HFFc6 (cell line): ENCODE measurements around the gene CD247. TPM values are rescaled to one million over a fixed set of nuclear protein-coding genes. Genes with fewer than 3 reads are reported as not detected.

Source experiments
- DNase-seq: peaks from one replicate; pipeline ENCODE4 v3.0.0-alpha.2; 2018
- H3K27ac Mint-ChIP-seq: 2 replicates; pipeline ENCODE4 v1.8.0; 2020; ENCODE audit warnings: mild to moderate bottlenecking, mixed read lengths
- H3K27me3 Mint-ChIP-seq: 2 replicates; pipeline ENCODE4 v1.8.0; 2021; ENCODE audit warnings: mild to moderate bottlenecking, moderate library complexity, mixed read lengths; ENCODE audit not compliant: insufficient read depth
- H3K36me3 Mint-ChIP-seq: 2 replicates; pipeline ENCODE4 v1.8.0; 2021; ENCODE audit warnings: low read depth, mixed read lengths
- H3K4me1 Mint-ChIP-seq: 2 replicates; pipeline ENCODE4 v1.8.0; 2020; ENCODE audit warnings: low read depth, mixed read lengths
- H3K4me3 Mint-ChIP-seq: 2 replicates; pipeline ENCODE4 v1.8.0; 2020; ENCODE audit warnings: mild to moderate bottlenecking, moderate library complexity, mixed read lengths
- H3K9me3 Mint-ChIP-seq: 2 replicates; pipeline ENCODE4 v1.8.0; 2020; ENCODE audit warnings: mild to moderate bottlenecking, mixed read lengths
- CTCF ChIP-seq: fragments of 200-600 bp; sonication (generic); IDR thresholded peaks from 2 replicates; pipeline ENCODE4 v1.5.0; 2021; ENCODE audit warnings: antibody characterized with exemption, mild to moderate bottlenecking
- total RNA-seq, 6 experiments: library from RNA; stranded (reverse); fragmentation: NEBNext Ultra II Directional; extraction: Animal tissue kit (Norgen Biotek cat#: 25700); gene quantifications; 2 replicates in 1 of 6; 3 replicates in 5 of 6; pipeline ENCODE4 v1.2.3, GENCODE V29; 2021

CD247 gene
- total RNA-seq, 6 experiments from 2014 or later = not detected

GRCh38 chr1:167443757-167444156 lies 74.6 kb downstream of the CD247 start:
- Mint-ChIP-seq H3K27me3 (peaks cover 24% of the 10 kb centered on the region), H3K36me3 (no peaks in the 10 kb centered on the region), H3K4me3 (no peak overlapping the region), H3K27ac (no peak overlapping the region), H3K9me3 (no peaks in the 10 kb centered on the region), H3K4me1 (0 out of 2 replicates have a peak, but pooled peaks cover 8% of the 10 kb centered on the region)
- DNase-seq = no peak
- TF ChIP-seq CTCF = no peak

- Mint-ChIP-seq H3K9me3 (no peaks in the 10 kb centered on the region), H3K27me3 (peaks cover 30% of the 10 kb centered on the region), H3K27ac (no peak overlapping the region), H3K4me3 (no peak overlapping the region), H3K4me1 (0 out of 2 replicates have a peak, but pooled peaks cover 8% of the 10 kb centered on the region), H3K36me3 (no peaks in the 10 kb centered on the region)
- DNase-seq = no peak
- no peak for TF ChIP-seq CTCF
Measured at GRCh38 chr1:167442854-167443565, 75.3 kb downstream of the CD247 start.

- Mint-ChIP-seq H3K4me3 (no peak overlapping the region), H3K9me3 (no peaks in the 10 kb centered on the region), H3K27ac (no peak overlapping the region), H3K36me3 (no peaks in the 10 kb centered on the region), H3K27me3 (peaks cover 30% of the 10 kb centered on the region), H3K4me1 (0 out of 2 replicates have a peak, but pooled peaks cover 8% of the 10 kb centered on the region)
- peak; percentile 90 for TF ChIP-seq CTCF
- DNase-seq = peak; percentile 62
Measured at GRCh38 chr1:167442142-167442848, 76.0 kb downstream of the CD247 start.

- Mint-ChIP-seq H3K4me1 (0 out of 2 replicates have a peak, but pooled peaks cover 8% of the 10 kb centered on the region), H3K27me3 (peaks cover 24% of the 10 kb centered on the region), H3K9me3 (no peaks in the 10 kb centered on the region), H3K27ac (no peak overlapping the region), H3K4me3 (no peak overlapping the region), H3K36me3 (no peaks in the 10 kb centered on the region)
- TF ChIP-seq CTCF = no peak
- no peak for DNase-seq
Measured at GRCh38 chr1:167441222-167441621, 77.1 kb downstream of the CD247 start.

- no peak overlapping the region for H3K27ac Mint-ChIP-seq
- H3K9me3 Mint-ChIP-seq = no peaks in the 10 kb centered on the region; the same call in 1 of the 2 replicates
- H3K36me3 Mint-ChIP-seq = no peaks in the 10 kb centered on the region
- no peak for DNase-seq
- H3K4me1 Mint-ChIP-seq = 0 out of 2 replicates have a peak, but pooled peaks cover 8% of the 10 kb centered on the region
- peaks cover 23% of the 10 kb centered on the region for H3K27me3 Mint-ChIP-seq
- TF ChIP-seq CTCF = no peak
- H3K4me3 Mint-ChIP-seq = no peak overlapping the region
Measured at GRCh38 chr1:167440776-167441175, 77.6 kb downstream of the CD247 start.
